ENCODE measurements around the gene FGD5. TPM values are rescaled to one million over a fixed set of nuclear protein-coding genes. Genes with fewer than 3 reads are reported as not detected.

The FGD5 gene
- total and polyA plus RNA-seq, 2 donors (not counting 1 experiment from before 2014, with no cell fraction given) = not detected

DNA sequence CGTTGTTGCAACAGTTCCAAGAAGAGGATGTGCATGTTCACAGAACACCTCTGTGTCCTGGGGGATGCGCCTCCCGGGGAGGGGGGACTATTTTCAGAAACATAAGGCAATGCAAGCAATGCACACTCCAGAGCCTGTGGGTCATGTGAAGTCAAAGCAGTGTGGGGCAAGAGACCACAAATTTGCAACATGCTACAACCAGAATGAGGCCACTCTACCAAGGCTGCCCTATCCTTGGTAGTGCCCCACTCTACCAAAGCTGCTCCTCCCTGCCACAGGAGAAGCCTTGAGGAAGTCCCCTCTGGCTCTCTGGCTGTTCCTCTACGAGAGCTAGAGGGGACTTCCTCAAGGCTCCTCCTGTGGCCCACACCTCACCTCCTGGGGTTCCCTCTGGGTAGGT lies 120.2 kb downstream of the FGD5 start:
- Mint-ChIP-seq H3K4me1 (peaks cover 12% of the 10 kb centered on the region), H3K9me3 (ENCODE audit: insufficient read depth) (no peaks in the 10 kb centered on the region), H3K27ac (no peak overlapping the region), H3K27me3 (no peaks in the 10 kb centered on the region), H3K4me3 (no peak overlapping the region)
- no peaks in the 10 kb centered on the region for H3K9me3 ChIP-seq (ENCODE audit: control extremely low read depth in 1 of 3, control insufficient read depth in 2 of 3, insufficient read depth in 1 of 3, low read length in 2 of 3)
- no peak overlapping the region for H3K4me3 ChIP-seq (ENCODE audit: control extremely low read depth in 1 of 5, extremely low read depth in 1 of 5, insufficient read depth in 1 of 5, low read depth in 2 of 5, low read length in 4 of 5)
- no peak overlapping the region for H2AFZ ChIP-seq (ENCODE audit: insufficient read depth, low read depth, low read length, poor library complexity, severe bottlenecking)
- peaks cover 7% of the 10 kb centered on the region for H4K20me1 ChIP-seq (ENCODE audit: control insufficient read depth, insufficient read depth, low read length, poor library complexity, severe bottlenecking)
- 63% methylated on average over 1 of the region's 4 CpGs for WGBS (ENCODE audit: insufficient coverage)
- no peaks in the 10 kb centered on the region for H3K4me1 ChIP-seq (ENCODE audit: control insufficient read depth in 2 of 2, insufficient read depth in 2 of 2, low read length in 2 of 2)
- H3K27ac ChIP-seq (ENCODE audit: low read length in 2 of 2) = no peak overlapping the region
- no peak for DNase-seq
- TF ChIP-seq EZH2 (IDR thresholded peaks at IDR 0.05; ENCODE audit: borderline replicate concordance, insufficient read depth, low read depth, low read length, poor library complexity, severe bottlenecking) = no peak
- TF ChIP-seq, protein P1, sequence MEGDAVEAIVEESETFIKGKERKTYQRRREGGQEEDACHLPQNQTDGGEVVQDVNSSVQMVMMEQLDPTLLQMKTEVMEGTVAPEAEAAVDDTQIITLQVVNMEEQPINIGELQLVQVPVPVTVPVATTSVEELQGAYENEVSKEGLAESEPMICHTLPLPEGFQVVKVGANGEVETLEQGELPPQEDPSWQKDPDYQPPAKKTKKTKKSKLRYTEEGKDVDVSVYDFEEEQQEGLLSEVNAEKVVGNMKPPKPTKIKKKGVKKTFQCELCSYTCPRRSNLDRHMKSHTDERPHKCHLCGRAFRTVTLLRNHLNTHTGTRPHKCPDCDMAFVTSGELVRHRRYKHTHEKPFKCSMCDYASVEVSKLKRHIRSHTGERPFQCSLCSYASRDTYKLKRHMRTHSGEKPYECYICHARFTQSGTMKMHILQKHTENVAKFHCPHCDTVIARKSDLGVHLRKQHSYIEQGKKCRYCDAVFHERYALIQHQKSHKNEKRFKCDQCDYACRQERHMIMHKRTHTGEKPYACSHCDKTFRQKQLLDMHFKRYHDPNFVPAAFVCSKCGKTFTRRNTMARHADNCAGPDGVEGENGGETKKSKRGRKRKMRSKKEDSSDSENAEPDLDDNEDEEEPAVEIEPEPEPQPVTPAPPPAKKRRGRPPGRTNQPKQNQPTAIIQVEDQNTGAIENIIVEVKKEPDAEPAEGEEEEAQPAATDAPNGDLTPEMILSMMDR (IDR thresholded peaks at IDR 0.05) = no peak
- H3K27me3 ChIP-seq (replicated peaks in 1 of 4; ENCODE audit: control extremely low read depth in 1 of 4, control insufficient read depth in 3 of 4, insufficient read depth in 4 of 4, low read length in 3 of 4) = no peaks in the 10 kb centered on the region
- intact Hi-C loops (cut with micrococcal nuclease) = no loop called here
- H3K4me2 ChIP-seq (replicated peaks; ENCODE audit: low read depth, low read length, poor library complexity, severe bottlenecking) = no peak overlapping the region
- CTCF ChIA-PET = interaction anchor here (1.2 to 2.8 kb wide), 2 partner anchors 18 to 170 kb away, joined by 3 to 9 read pairs; no protein-coding TSS in a partner anchor
- peaks cover 52% of the 10 kb centered on the region for H3K79me2 ChIP-seq (ENCODE audit: control insufficient read depth, insufficient read depth, low read length)
- no peak overlapping the region for H3K9ac ChIP-seq (ENCODE audit: low read length)
- POLR2A ChIA-PET = no interaction called here
- H3K36me3 ChIP-seq (replicated peaks in 1 of 2; ENCODE audit: control extremely low read depth in 1 of 2, control insufficient read depth in 1 of 2, extremely low read depth in 1 of 2, insufficient read depth in 2 of 2, low read length in 1 of 2) = peaks cover 1 to 5% of the 10 kb centered on the region in 2 experiments
- ATAC-seq (ENCODE audit: low read depth) = no peak

DNA sequence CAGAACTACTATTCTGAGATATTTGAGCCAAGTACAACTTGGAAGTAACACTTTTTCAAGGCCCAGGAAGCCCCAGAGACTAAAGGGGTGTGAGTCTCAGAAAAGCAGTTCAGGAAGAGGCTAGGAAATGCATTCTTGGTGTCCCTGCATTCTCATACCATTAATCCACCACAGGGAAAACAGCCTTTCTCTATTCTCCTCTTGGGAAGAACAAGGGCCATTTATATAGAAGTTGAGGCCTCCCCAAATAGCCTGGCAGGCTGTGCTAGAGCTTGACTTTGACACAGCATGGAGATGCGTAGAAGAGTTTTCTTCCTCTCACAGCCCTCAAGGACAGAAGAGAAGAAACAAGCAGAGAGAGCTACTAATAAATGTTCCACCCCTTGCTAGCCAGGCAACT lies 123.1 kb downstream of the FGD5 start:
- H3K4me2 ChIP-seq (replicated peaks; ENCODE audit: low read depth, low read length, poor library complexity, severe bottlenecking) = no peak overlapping the region
- H3K79me2 ChIP-seq (ENCODE audit: control insufficient read depth, insufficient read depth, low read length) = peaks cover 71% of the 10 kb centered on the region
- ChIA-PET CTCF (interaction anchor here (1.2 kb wide), 1 partner anchor 166 kb away, joined by 6 read pairs; no protein-coding TSS in a partner anchor), POLR2A (no interaction called here)
- ATAC-seq (ENCODE audit: low read depth) = no peak
- peaks cover 14% of the 10 kb centered on the region for H4K20me1 ChIP-seq (ENCODE audit: control insufficient read depth, insufficient read depth, low read length, poor library complexity, severe bottlenecking)
- Mint-ChIP-seq H3K4me1 (peaks cover 25% of the 10 kb centered on the region), H3K9me3 (ENCODE audit: insufficient read depth) (no peaks in the 10 kb centered on the region), H3K4me3 (no peak overlapping the region), H3K27ac (no peak overlapping the region), H3K27me3 (no peaks in the 10 kb centered on the region)
- no peaks in the 10 kb centered on the region for H3K27me3 ChIP-seq (replicated peaks in 1 of 4; ENCODE audit: control extremely low read depth in 1 of 4, control insufficient read depth in 3 of 4, insufficient read depth in 4 of 4, low read length in 3 of 4)
- peaks cover 7 to 15% of the 10 kb centered on the region in 2 experiments for H3K36me3 ChIP-seq (replicated peaks in 1 of 2; ENCODE audit: control extremely low read depth in 1 of 2, control insufficient read depth in 1 of 2, extremely low read depth in 1 of 2, insufficient read depth in 2 of 2, low read length in 1 of 2)
- no peak overlapping the region for H3K4me3 ChIP-seq (ENCODE audit: control extremely low read depth in 1 of 5, extremely low read depth in 1 of 5, insufficient read depth in 1 of 5, low read depth in 2 of 5, low read length in 4 of 5)
- H3K4me1 ChIP-seq (ENCODE audit: control insufficient read depth in 2 of 2, insufficient read depth in 2 of 2, low read length in 2 of 2) = peaks cover 11 to 13% of the 10 kb centered on the region in 2 donors
- intact Hi-C loops (cut with micrococcal nuclease) = no loop called here
- WGBS (ENCODE audit: insufficient coverage) = no CpG with 5 or more reads among the region's 1 CpG
- no peaks in the 10 kb centered on the region for H3K9me3 ChIP-seq (ENCODE audit: control extremely low read depth in 1 of 3, control insufficient read depth in 2 of 3, insufficient read depth in 1 of 3, low read length in 2 of 3)
- TF ChIP-seq EZH2 (IDR thresholded peaks at IDR 0.05; ENCODE audit: borderline replicate concordance, insufficient read depth, low read depth, low read length, poor library complexity, severe bottlenecking) = no peak
- TF ChIP-seq, protein P1 (IDR thresholded peaks at IDR 0.05) = no peak
- peak overlapping the region in 1 of 2 donors; percentile 32 for H3K27ac ChIP-seq (ENCODE audit: low read length in 2 of 2)
- DNase-seq = no peak
- H2AFZ ChIP-seq (ENCODE audit: insufficient read depth, low read depth, low read length, poor library complexity, severe bottlenecking) = no peak overlapping the region
- no peak overlapping the region for H3K9ac ChIP-seq (ENCODE audit: low read length)
